Type B pancreatic cell (in vitro differentiated cells): ENCODE data around the gene DDX17. TPM values are rescaled to one million over a fixed set of nuclear protein-coding genes. Genes with fewer than 3 reads are reported as not detected.

Source experiments
- DNase-seq: peaks from one replicate; pipeline ENCODE4 v3.0.0; 2021; ENCODE audit warnings: mixed read lengths; ENCODE audit not compliant: unreplicated experiment; ENCODE audit errors: extremely low spot score
- H3K27ac Mint-ChIP-seq: 2 replicates; pipeline ENCODE4 v1.8.0; 2021; ENCODE audit warnings: mild to moderate bottlenecking, mixed read lengths
- H3K27me3 Mint-ChIP-seq: 2 replicates; pipeline ENCODE4 v1.8.0; 2021; ENCODE audit warnings: mixed read lengths
- H3K36me3 Mint-ChIP-seq: 2 replicates; pipeline ENCODE4 v1.8.0; 2021; ENCODE audit warnings: mixed read lengths
- H3K4me1 Mint-ChIP-seq: one replicate; pipeline ENCODE4 v1.8.0; 2021; ENCODE audit warnings: mixed read lengths; ENCODE audit not compliant: unreplicated experiment
- H3K4me3 Mint-ChIP-seq: 2 replicates; pipeline ENCODE4 v1.8.0; 2021; ENCODE audit warnings: mild to moderate bottlenecking, mixed read lengths
- H3K9me3 Mint-ChIP-seq: 2 replicates; pipeline ENCODE4 v1.8.0; 2021; ENCODE audit warnings: mixed read lengths
- CTCF ChIP-seq: fragments of 200-600 bp; sonication (generic); conservative IDR thresholded peaks from 2 replicates; pipeline ENCODE4 v1.5.0; 2021; ENCODE audit warnings: antibody characterized with exemption, mild to moderate bottlenecking
- total RNA-seq: library from RNA; stranded (reverse); gene quantifications from 2 replicates; pipeline ENCODE4 v1.2.1, GENCODE V29; 2021; ENCODE audit warnings: low replicate concordance

Gene DDX17
- total RNA-seq, 1 donor from 2014 or later = 531 TPM

GRCh38 chr22:38484244-38484643 is 21.9 kb downstream of the DDX17 start:
- Mint-ChIP-seq H3K27ac (no peak overlapping the region), H3K4me1 (peaks cover 5% of the 10 kb centered on the region), H3K27me3 (no peaks in the 10 kb centered on the region), H3K4me3 (no peak overlapping the region), H3K36me3 (peaks cover 60% of the 10 kb centered on the region), H3K9me3 (no peaks in the 10 kb centered on the region)
- DNase-seq = no peak
- no peak for TF ChIP-seq CTCF

- DNase-seq = no peak
- TF ChIP-seq CTCF = no peak
- H3K27ac Mint-ChIP-seq = peak overlapping the region; percentile 20
- no peak overlapping the region for H3K4me3 Mint-ChIP-seq
- no peaks in the 10 kb centered on the region for H3K9me3 Mint-ChIP-seq
- no peaks in the 10 kb centered on the region for H3K27me3 Mint-ChIP-seq
- peaks cover 8% of the 10 kb centered on the region for H3K4me1 Mint-ChIP-seq
- H3K36me3 Mint-ChIP-seq = peaks cover 52% of the 10 kb centered on the region
These were observed 23.3 kb downstream of the DDX17 start for GRCh38 chr22:38482662-38483308.

- TF ChIP-seq CTCF = no peak
- H3K27ac Mint-ChIP-seq = no peak overlapping the region
- no peaks in the 10 kb centered on the region for H3K27me3 Mint-ChIP-seq
- H3K4me1 Mint-ChIP-seq = peaks cover 13% of the 10 kb centered on the region
- no peak for DNase-seq
- no peaks in the 10 kb centered on the region for H3K9me3 Mint-ChIP-seq
- peaks cover 55% of the 10 kb centered on the region for H3K36me3 Mint-ChIP-seq
- no peak overlapping the region for H3K4me3 Mint-ChIP-seq
These were observed 24.2 kb downstream of the DDX17 start for GRCh38 chr22:38481871-38482332.

- TF ChIP-seq CTCF = no peak
- no peaks in the 10 kb centered on the region for H3K9me3 Mint-ChIP-seq
- no peak for DNase-seq
- no peak overlapping the region for H3K4me3 Mint-ChIP-seq
- H3K27ac Mint-ChIP-seq = peak overlapping the region; percentile 52
- H3K4me1 Mint-ChIP-seq = peaks cover 13% of the 10 kb centered on the region
- H3K27me3 Mint-ChIP-seq = no peaks in the 10 kb centered on the region
- peaks cover 49% of the 10 kb centered on the region for H3K36me3 Mint-ChIP-seq
These were observed 24.8 kb downstream of the DDX17 start for GRCh38 chr22:38481162-38481870.

- TF ChIP-seq CTCF = no peak
- Mint-ChIP-seq H3K27me3 (no peaks in the 10 kb centered on the region), H3K9me3 (no peaks in the 10 kb centered on the region), H3K4me3 (no peak overlapping the region), H3K27ac (no peak overlapping the region), H3K36me3 (peaks cover 41% of the 10 kb centered on the region), H3K4me1 (peaks cover 14% of the 10 kb centered on the region)
- no peak for DNase-seq
These were observed 26.8 kb downstream of the DDX17 start for GRCh38 chr22:38479096-38479837.
